HCT116 (cell line): ENCODE measurements around the gene GRIK2. TPM values are rescaled to one million over a fixed set of nuclear protein-coding genes. Genes with fewer than 3 reads are reported as not detected.

ENCODE experiments used
- ATAC-seq: fragments of 200-7000 bp; cut with Tn5 transposase; 2 replicates; pipeline ENCODE4 v1.9.1; 2020; ENCODE audit warnings: mild to moderate bottlenecking, moderate library complexity
- BruUV-seq: library from RNA; stranded (reverse); fragments of 400-500 nt; replicated peaks from 2 replicates; lab custom pipeline; 2021; lab: Mats Ljungman, UMichigan
- CTCF ChIA-PET: fragments of 300-600 bp; sonication (Branson Sonifier 250); formaldehyde crosslinking; loops from one replicate; lab custom pipeline; 2021; ENCODE audit warnings: antibody characterized with exemption; lab: Charles Lee
- POLR2A ChIA-PET: fragments of 300-600, 350-600 bp; sonication (Branson Sonifier 250); formaldehyde crosslinking; loops from one replicate; lab custom pipeline; 2021; ENCODE audit warnings: antibody characterized with exemption; lab: Charles Lee
- RAD21 ChIA-PET, 2 experiments: fragments of 300-600 bp; sonication (Branson Sonifier 250); formaldehyde crosslinking; loops; one replicate each; lab custom pipeline; 2023; ENCODE audit warnings: low total read pairs in 2 of 2; ENCODE audit not compliant: uncharacterized antibody in 2 of 2, unreplicated experiment in 2 of 2, low non-redundant PET in 1 of 2; lab: Charles Lee
- DNase-seq: peaks from one replicate; pipeline ENCODE4 v3.0.0-alpha.2; 2010; ENCODE audit warnings: low read depth, low spot score
- H2AFZ ChIP-seq: fragments of 200-600 bp; shearing (Covaris generic), sonication (generic); 2 replicates; pipeline ENCODE4 v1.6.1; 2017; ENCODE audit warnings: low read depth, mixed run types, mixed read lengths, antibody characterized with exemption, low read length; ENCODE audit not compliant: poor library complexity, severe bottlenecking
- H3K27ac ChIP-seq: 2 replicates; pipeline ENCODE4 v1.5.1; 2012; ENCODE audit warnings: low read depth, low read length
- H3K27me3 ChIP-seq: fragments of 200-600 bp; sonication (generic); 2 replicates; pipeline ENCODE4 v1.6.1; 2016; ENCODE audit warnings: mixed run types, low read length, mixed read lengths; ENCODE audit not compliant: insufficient read depth
- H3K36me3 ChIP-seq, 2 experiments: fragments of 200-500 bp in 1 of 2; fragments of 200-600 bp in 1 of 2; sonication (Bioruptor generic) in 1 of 2; sonication (generic) in 1 of 2; 2 replicates each; pipeline versions ENCODE4 v1.5.1 to v1.6.1; 2014 to 2016; ENCODE audit warnings: low read length in 2 of 2, inconsistent platforms in 1 of 2, mixed read lengths in 1 of 2, mixed run types in 1 of 2; ENCODE audit not compliant: insufficient read depth in 2 of 2, control insufficient read depth in 1 of 2
- H3K4me1 ChIP-seq, 2 experiments: fragments of 200-600 bp in 1 of 2; sonication (generic) in 1 of 2; 2 replicates each; pipeline versions ENCODE4 v1.5.1 to v1.6.1; 2012 to 2017; ENCODE audit warnings: low read length in 2 of 2, inconsistent platforms in 1 of 2, mild to moderate bottlenecking in 1 of 2, mixed read lengths in 1 of 2, mixed run types in 1 of 2, moderate library complexity in 1 of 2; ENCODE audit not compliant: insufficient read depth in 2 of 2, control insufficient read depth in 1 of 2
- H3K4me2 ChIP-seq: fragments of 200-600 bp; sonication (generic); 2 replicates; pipeline ENCODE4 v1.6.1; 2017; ENCODE audit warnings: mixed run types, low read length, mixed read lengths
- H3K4me3 ChIP-seq, 2 experiments: fragments of 200-600 bp in 1 of 2; sonication (generic) in 1 of 2; replicated peaks in 1 of 2; 2 replicates each; pipeline ENCODE4 v1.5.1; 2011 to 2016; ENCODE audit warnings: low read length in 2 of 2, control low read depth in 1 of 2, low read depth in 1 of 2, mild to moderate bottlenecking in 1 of 2, mixed read lengths in 1 of 2, mixed run types in 1 of 2
- H3K79me2 ChIP-seq: fragments of 200-600 bp; sonication (generic); 2 replicates; pipeline ENCODE4 v1.6.1; 2017; ENCODE audit warnings: mild to moderate bottlenecking, mixed run types, low read length, moderate library complexity, mixed read lengths; ENCODE audit not compliant: insufficient read depth
- H3K9ac ChIP-seq: fragments of 200-600 bp; sonication (generic); 2 replicates; pipeline ENCODE4 v1.6.1; 2016; ENCODE audit warnings: low read length, mixed read lengths
- H3K9me2 ChIP-seq: fragments of 200-600 bp; sonication (generic), shearing (Covaris generic); 2 replicates; pipeline ENCODE4 v1.6.1; 2017; ENCODE audit warnings: mixed run types, mild to moderate bottlenecking, moderate library complexity; ENCODE audit not compliant: insufficient read depth
- H3K9me3 ChIP-seq, 2 experiments: fragments of 200-500 bp in 1 of 2; fragments of 200-600 bp in 1 of 2; sonication (Bioruptor generic) in 1 of 2; sonication (generic) in 1 of 2; 2 replicates each; pipeline ENCODE4 v1.6.1; 2014 to 2017; ENCODE audit warnings: low read length in 2 of 2, mixed read lengths in 2 of 2, inconsistent platforms in 1 of 2, low read depth in 1 of 2, mild to moderate bottlenecking in 1 of 2, mixed run types in 1 of 2, moderate library complexity in 1 of 2; ENCODE audit not compliant: control insufficient read depth in 1 of 2, insufficient read depth in 1 of 2
- H4K20me1 ChIP-seq: fragments of 200-600 bp; sonication (generic), shearing (Covaris generic); 2 replicates; pipeline ENCODE4 v1.6.1; 2017; ENCODE audit warnings: mixed run types, mild to moderate bottlenecking, moderate library complexity; ENCODE audit not compliant: insufficient read depth
- EGR1 ChIP-seq: IDR thresholded peaks from 2 replicates; pipeline ENCODE4 v1.6.1; 2012; ENCODE audit warnings: low read depth
- EZH2 ChIP-seq: fragments of 200-600 bp; sonication (generic); IDR thresholded peaks from 2 replicates; pipeline ENCODE4 v1.6.1; 2017; ENCODE audit warnings: antibody characterized with exemption, mixed run types
- EZH2phosphoT487 ChIP-seq: fragments of 200-600 bp; IDR thresholded peaks from 2 replicates; pipeline ENCODE4 v1.6.1; 2018; ENCODE audit warnings: antibody characterized with exemption, borderline replicate concordance
- POLR2AphosphoS5 ChIP-seq: IDR thresholded peaks from 2 replicates; pipeline ENCODE4 v1.6.1; 2011; ENCODE audit warnings: mild to moderate bottlenecking, low read depth, low read length, moderate library complexity
- RAD21 ChIP-seq: IDR thresholded peaks from 2 replicates; pipeline ENCODE4 v1.6.1; 2012; ENCODE audit warnings: low read depth, mild to moderate bottlenecking
- REST ChIP-seq: IDR thresholded peaks from 2 replicates; pipeline ENCODE4 v1.6.1; 2012; ENCODE audit warnings: low read depth
- ZBTB33 ChIP-seq: IDR thresholded peaks from 2 replicates; pipeline ENCODE4 v1.6.1; 2011; ENCODE audit warnings: mild to moderate bottlenecking, low read length, moderate library complexity; ENCODE audit not compliant: insufficient replicate concordance; ENCODE audit errors: extremely low read depth
- intact Hi-C: fragments of 100-400 bp; cut with micrococcal nuclease; formaldehyde crosslinking; loops from 2 replicates; pipeline ENCODE4 v1.10.0; 2022
- total RNA-seq: library from RNA; stranded (reverse); gene quantifications from one replicate; pipeline ENCODE4 v1.2.1, GENCODE V29; 2021; ENCODE audit not compliant: unreplicated experiment

Gene GRIK2
- total RNA-seq, 1 experiment from 2014 or later, result 0.64 TPM

- no peak for DNase-seq
- TF ChIP-seq RAD21, result no peak
- no peak for TF ChIP-seq ZBTB33
- no peak for TF ChIP-seq EGR1
- no peak for TF ChIP-seq EZH2
- TF ChIP-seq POLR2AphosphoS5, result no peak
- TF ChIP-seq EZH2phosphoT487, result no peak
- no peak for TF ChIP-seq REST
- Histone ChIP-seq H3K4me1 (no peaks in the 10 kb centered on the region), H3K79me2 (no peaks in the 10 kb centered on the region), H3K27me3 (no peaks in the 10 kb centered on the region), H3K4me2 (no peak overlapping the region), H3K9me2 (no peaks in the 10 kb centered on the region), H3K27ac (no peak overlapping the region), H4K20me1 (no peaks in the 10 kb centered on the region), H3K4me3 (no peak overlapping the region), H3K9me3 (no peaks in the 10 kb centered on the region), H2AFZ (no peak overlapping the region), H3K9ac (no peak overlapping the region), H3K36me3 (no peaks in the 10 kb centered on the region)
- RAD21 ChIA-PET, result no interaction called here
- intact Hi-C loops, result no loop called here
- ATAC-seq, result no peak
- POLR2A ChIA-PET, result no interaction called here
- no TSS peak for BruUV-seq
- CTCF ChIA-PET, result no interaction called here
These were observed 629.3 kb downstream of the GRIK2 start for GRCh38 chr6:102022803-102023202.
